Urothelium cell line (cell line): Measurements from ENCODE around the gene UBP1.
A peak's percentile ranks its signal among the peaks of the same experiment; 100 is the strongest.
"Not testable (repeated sequence)": the region's sequence is repeated elsewhere in the genome, so short reads cannot be mapped to it uniquely, and the experiment has no call there.

Experiments used
- DNase-seq: peaks from one replicate; pipeline ENCODE4 v3.0.0; 2011; ENCODE audit warnings: low spot score, mixed read lengths
- FAIRE-seq: peaks from 2 replicates; lab custom pipeline; 2011; peaks lifted over from hg19 to GRCh38; lab: Jason Lieb, UNC

Gene UBP1

DNA sequence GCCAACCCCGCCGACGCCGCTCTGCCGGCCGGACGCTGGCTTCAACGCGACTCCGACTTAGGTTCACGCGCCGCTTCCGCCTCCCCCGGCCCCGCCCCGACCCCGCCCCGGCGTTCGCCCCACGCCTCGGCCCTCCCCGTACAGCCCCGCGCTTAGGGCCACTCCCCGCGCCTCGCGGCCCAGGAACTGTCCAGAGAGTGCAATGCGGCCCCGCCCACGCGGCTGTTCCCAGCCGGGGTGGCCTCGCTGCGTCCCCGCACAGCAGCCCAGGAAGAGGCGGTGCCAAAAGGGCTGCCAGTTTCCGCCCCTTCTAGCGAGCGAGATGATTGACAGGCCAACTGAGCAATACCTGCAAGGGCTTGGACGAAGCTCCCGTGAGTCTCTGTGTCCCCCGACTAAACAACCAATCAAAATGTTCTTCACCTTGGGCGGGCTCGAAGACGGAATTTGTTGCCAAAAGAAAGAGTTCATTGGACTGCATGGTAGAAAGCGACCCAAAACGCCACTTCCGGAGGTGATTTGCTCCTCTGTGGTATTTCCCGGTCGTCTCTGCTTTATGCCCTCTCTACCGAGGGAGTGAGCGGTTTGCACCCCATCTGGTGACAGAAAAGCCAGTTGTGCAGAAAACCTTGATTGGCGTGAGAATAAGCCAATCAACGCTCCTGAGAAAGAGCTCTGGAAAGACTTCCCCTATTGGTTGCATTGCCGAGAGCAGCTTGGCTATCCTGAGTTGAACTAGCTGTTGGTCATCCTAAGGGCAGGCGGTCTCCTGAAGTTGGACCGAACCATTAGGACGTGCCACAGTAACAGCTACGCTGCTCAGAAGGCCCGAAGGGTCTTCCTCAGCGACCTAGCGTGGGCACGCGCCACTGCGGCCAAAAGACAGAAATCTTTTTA is at the start of gene UBP1:
TSS of gene UBP1 (minus strand) at position 78 of the 897 bp plus-strand sequence. CDS start 557 bp downstream, outside the sequence.
- DNase-seq: peak; percentile 98
- FAIRE-seq: peak; percentile 13

GRCh38 chr3:33488683-33489082 is 48.5 kb upstream of the UBP1 start:
- DNase-seq (no peak), FAIRE-seq (no peak)

DNA sequence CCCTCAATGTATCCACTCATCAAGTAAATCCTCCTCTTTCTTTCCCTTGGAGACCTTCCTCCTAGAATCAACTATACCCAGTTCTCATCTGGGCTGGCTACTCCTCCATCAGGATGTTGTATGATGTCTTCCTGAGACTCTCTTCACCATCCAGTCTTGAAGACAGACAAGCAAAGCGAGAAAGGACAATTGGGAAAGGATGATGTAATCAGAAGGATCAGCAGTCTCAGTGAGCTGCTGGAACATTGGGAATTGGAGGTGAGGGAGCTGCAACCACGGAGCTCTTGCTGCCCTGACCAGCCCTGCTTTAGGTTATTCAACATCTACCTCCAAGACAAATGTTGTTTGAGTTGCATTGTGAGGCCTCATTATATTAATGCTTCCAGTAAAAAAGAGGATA is 48.0 kb upstream of the UBP1 start:
- FAIRE-seq (no peak), DNase-seq (no peak)

DNA sequence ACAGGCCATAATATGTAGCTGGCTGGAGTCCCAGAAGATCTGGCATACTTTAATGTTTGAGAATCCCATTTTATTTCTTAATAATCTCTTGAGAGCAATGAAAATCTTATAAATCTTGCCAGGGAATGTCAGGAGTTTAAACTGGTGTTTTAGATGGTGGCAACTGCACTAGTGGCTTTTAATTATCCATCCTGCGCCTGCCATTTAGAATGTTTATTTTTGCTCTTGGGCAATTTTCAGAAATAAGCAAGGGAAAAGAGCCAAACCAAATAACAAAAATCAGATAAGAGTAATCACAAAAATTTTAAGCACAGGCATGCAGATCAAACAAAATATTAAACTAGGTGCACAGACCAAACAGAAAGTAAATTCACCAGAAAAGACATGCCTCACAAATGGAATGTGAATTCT is 41.9 kb upstream of the UBP1 start:
- DNase-seq: no peak
- no peak for FAIRE-seq

GRCh38 chr3:33474896-33475295 is 34.7 kb upstream of the UBP1 start:
- no peak for FAIRE-seq
- DNase-seq: no peak

- FAIRE-seq (no peak), DNase-seq (no peak)
Measured at GRCh38 chr3:33473813-33474212, 33.6 kb upstream of the UBP1 start.

DNA sequence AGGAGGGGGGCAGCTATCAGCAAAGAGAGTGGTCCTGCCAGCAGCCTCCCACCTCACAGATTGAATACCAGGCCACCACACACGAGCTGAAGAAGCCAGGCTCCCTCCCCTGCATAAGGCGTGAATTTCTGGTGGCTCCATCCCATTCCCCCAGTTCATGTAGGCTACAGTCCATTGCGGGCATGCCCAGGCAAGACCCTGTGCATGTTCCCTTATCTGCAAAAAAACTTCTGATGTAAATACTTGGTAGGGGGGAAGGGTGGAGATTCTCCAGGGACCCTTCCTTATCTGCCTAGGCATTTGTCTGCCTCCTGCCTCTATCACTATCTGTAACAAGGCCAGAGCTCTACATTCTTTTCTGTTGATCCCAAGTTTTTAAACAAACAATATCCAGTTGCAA is 27.6 kb upstream of the UBP1 start:
- FAIRE-seq (no peak), DNase-seq (no peak)

- no peak for DNase-seq
- no peak for FAIRE-seq
Measured at GRCh38 chr3:33461097-33461496, 20.9 kb upstream of the UBP1 start.

GRCh38 chr3:33459577-33459976 is 19.4 kb upstream of the UBP1 start:
- not testable (repeated sequence) for DNase-seq, FAIRE-seq

DNA sequence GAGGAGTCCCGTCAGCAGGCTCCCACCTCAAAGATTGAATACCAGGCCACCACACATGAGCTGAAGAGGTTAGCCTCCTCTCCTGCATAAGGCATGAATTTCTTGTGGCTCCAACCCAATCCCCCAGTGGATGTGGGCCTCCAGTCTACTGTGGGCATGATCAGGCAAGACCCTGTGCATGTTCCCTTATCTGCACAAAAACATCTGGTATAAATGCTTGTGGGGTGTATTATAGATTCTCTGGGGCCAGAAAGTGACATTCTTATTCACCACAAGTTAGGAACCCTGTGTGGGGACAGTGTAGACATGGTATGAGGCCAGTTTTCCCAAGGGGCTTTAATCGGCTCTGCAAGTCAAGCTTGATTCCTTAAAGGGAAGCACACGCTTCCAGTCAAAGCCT is 18.2 kb upstream of the UBP1 start:
- DNase-seq (no peak), FAIRE-seq (no peak)

- no peak for FAIRE-seq
- no peak for DNase-seq
Measured at GRCh38 chr3:33456756-33457155, 16.6 kb upstream of the UBP1 start.

- DNase-seq (no peak), FAIRE-seq (no peak)
Measured at GRCh38 chr3:33453331-33453761, 13.1 kb upstream of the UBP1 start.

DNA sequence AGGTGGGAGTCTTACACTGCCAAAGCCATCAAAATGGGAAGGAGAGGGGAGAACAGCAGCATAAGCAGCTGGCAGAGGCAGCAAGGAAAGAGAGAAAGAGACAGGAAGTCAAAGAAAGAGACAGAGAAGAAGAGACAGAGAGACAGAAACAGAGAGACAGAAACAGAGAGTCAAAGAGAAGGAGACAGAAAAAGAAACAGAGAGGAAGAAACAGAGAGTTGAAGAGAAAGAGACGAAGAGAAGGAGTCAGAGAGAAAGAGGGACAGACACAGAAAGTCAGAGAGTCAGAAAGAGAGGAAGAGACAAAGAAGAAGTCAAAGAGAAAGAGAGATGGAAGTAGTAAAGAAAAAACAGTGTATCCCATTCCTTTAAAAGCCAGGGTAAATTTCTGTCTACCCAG is 11.8 kb upstream of the UBP1 start:
- DNase-seq, FAIRE-seq: not testable (repeated sequence)

- FAIRE-seq (no peak), DNase-seq (no peak)
Measured at GRCh38 chr3:33447958-33448357, 7.8 kb upstream of the UBP1 start.

DNA sequence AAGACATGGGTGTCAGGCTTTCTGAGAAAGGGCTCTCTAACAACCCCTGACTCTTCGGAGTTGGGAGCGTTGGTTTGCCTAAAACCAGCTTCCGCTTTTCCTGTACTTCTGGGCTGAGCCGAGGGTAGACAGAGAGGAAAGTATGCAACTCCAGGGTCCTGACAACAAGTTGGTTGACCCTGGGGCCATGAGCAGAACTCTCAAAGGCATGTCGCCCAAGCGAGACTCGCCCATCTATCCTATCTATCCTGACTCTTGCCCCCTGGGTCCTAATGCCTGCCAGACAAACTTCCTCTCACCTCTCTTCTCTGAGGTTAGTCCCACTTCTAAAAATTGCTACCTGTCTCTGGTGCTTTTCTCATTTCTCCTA is 7.0 kb upstream of the UBP1 start:
- FAIRE-seq, DNase-seq: not testable (repeated sequence)

DNA sequence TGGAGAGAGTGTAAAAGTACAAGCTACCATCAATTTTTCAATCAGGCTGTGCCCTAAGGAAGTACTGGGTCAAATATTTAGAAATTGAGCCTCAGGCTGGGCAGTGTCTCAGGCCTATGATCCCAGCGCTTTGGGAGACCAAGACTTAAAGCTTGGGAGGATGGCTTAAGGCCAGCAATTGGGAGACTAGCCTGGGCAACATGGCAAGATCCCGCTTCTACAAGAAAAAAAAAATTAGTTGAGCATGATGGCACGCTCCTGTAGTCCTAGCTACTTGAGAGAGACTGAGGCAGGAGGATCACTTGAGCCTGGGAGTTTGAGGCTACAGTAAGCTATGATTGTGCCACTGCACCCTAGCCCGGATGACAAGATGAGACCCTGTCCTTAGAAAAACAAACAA is 2.0 kb upstream of the UBP1 start:
- DNase-seq: no peak
- no peak for FAIRE-seq

DNA sequence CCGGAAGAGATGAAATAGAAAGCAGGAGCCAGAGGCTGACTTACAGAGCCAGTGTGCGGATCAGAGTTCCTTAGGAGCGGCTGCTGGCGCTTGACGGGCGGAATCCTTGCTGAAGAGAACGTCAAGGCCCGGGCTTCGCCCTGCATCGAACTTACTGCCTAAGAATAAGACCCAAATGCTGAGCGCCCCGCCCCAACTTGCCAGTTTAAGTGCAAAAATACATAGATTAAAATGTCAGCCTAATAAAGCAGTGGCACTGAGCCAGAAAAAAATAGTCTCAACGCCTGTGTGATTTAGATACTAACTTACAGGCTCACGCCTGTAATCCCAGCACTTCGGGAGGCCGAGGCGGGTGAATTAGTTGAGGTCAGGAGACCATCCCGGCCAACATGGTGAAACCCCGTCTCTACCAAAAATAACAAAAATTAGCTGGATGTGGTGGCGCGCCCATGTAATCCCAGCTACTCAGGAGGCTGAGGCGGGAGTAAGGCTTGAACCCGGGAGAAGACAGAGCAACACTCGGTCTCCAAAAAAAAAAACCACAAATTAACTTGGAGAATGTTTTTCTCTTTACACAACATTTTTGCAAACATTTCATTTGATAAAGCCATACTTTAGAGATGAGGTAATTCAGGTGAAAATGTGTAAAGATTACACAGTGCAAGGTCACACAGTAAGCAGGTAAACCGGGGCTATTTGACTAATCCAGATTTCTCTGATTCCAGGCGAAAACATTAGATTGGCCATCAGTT is 1.2 kb upstream of the UBP1 start:
- DNase-seq: no peak
- FAIRE-seq: no peak

DNA sequence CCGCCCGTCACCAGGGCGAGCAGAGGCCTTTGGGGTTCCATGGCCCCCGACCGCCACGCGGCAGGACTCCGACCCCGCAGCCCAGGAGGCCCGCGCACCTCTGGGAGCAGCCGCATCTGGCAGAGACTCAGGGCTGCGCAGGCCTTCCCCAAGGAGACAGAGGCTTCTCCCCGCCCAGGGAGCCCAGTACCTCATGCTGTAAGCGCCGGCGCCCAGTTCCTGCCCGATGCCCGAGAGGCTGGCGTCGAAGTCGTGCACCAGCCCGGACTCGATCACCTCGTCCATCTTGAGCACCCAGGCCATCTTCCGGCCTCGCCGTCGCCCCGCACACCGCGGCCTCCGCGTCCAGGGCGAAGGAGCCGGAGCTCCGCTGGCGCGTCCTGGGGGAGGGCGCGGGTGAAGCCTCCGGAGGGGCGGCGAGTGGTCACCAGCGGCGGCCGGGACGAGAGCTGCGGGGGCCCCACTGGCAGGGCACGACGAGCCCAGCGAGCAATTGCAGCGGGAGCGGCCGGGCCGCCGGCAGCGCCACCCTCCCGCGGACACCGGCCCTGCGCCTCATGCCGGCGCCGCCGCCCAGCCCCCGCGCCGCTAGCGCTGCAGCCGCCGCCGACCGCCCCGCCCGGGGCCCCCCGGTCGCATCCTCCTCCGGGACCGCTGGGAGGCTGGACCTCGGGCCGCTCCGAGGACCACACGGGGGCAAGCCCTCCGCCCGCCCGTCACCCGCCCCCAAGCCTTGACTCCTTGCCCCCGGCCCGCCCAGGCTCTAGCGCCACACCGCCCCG is 468 bp downstream of the UBP1 start:
- DNase-seq (peak; percentile 71), FAIRE-seq (no peak)

- DNase-seq (no peak), FAIRE-seq (no peak)
Measured at GRCh38 chr3:33438881-33439545, 1.2 kb downstream of the UBP1 start.

DNA sequence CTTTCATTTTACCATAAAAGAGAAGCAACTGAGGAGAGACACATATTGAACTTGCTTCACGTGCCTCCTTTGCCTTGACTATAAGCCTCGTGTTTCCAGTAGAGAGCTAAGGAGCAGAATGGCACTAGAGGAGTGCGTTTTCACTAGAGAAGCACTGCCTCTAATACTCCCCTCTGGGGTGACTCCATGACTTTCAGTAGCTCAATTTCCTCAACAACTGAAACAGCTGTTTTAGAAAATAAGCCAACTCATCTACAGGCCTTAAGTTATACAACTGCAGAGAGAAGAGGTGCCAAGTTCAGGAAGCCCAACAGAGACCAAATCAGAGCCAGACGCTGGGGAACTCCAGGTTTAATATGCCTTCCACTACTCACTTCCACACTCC is 1.9 kb downstream of the UBP1 start:
- DNase-seq (no peak), FAIRE-seq (no peak)
